ENCODE results near the gene OR10P1.

The OR10P1 gene

GRCh38 chr12:55686366-55687010 lies 49.8 kb downstream of the OR10P1 start:
- DNase-seq (ENCODE audit: low read depth), result no peak

Data from stimulated activated CD8-positive, alpha-beta memory T cell treated with anti-CD3 and anti-CD28 coated beads, Interleukin-12 subunit alpha, Interleukin-12 subunit beta, amount 100 ng/mL, for 1 hour (primary cell).